HEK293 (cell line): ENCODE results near the gene KLHL6.

Experiments
- CTCF ChIP-seq: fragments of 450-650 bp; formaldehyde crosslinking; IDR thresholded peaks from 2 replicates; pipeline ENCODE4 v1.5.1; 2016; ENCODE audit warnings: missing biosample characterization, missing genetic modification characterization
- ZNF292 ChIP-seq: fragments of 450-650 bp; formaldehyde crosslinking; IDR thresholded peaks from 2 replicates; pipeline ENCODE4 v1.5.1; 2016; ENCODE audit warnings: low read depth, missing biosample characterization, missing genetic modification characterization, borderline replicate concordance
- ZNF354C ChIP-seq: fragments of 450-650 bp; formaldehyde crosslinking; IDR thresholded peaks from 2 replicates; pipeline ENCODE4 v1.5.1; 2016; ENCODE audit warnings: missing biosample characterization, missing genetic modification characterization, low read depth, borderline replicate concordance
- ZNF549 ChIP-seq: fragments of 450-650 bp; IDR thresholded peaks from 2 replicates; pipeline ENCODE4 v1.5.1; 2018; ENCODE audit warnings: missing biosample characterization, missing genetic modification characterization, mild to moderate bottlenecking, inconsistent platforms, moderate library complexity

DNA sequence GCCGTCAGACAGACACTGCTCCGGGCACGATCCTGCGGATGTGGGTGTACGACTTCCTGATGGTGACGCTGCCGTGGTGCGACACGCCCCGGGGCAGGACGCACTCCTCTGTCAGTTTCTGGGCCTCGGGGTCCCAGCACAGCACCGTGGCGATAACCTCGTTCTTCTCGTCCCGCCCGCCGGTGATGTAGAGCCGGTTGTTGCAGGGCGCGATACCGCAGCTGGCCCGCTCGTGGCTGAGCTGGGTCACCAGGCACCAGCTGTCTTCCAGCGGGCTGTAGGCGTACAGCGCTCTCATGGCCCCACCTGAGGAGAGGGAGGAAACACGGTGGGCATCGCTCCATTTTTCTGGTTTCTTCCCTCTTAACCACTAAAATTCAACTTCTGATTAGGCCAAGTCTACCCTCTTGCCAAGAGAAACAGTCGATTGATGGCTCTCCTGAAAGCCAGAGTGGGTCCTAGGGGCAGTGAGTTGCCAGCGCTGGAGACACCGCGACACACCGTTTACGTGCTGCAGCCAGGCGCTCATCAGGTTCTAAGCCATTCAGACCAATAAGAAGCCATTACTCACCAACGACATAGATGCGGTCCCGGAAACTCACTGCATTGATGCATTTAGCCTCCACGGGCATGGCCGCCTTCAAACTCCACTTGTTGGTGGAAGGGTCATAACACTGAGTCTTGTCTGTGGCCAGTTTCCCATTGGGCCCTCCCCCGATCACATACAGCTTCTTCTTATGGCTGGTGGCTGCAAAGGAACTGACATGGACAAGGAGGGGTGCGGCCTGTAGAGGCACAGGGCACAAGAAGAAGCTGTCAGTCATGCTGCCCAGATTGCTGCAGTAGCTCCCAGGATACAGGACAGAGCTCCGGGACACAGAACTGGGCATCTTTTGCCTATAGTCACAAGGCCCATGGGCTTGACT is 63.3 kb downstream of the KLHL6 start:
- no peak for TF ChIP-seq ZNF292 (tag by site-specific recombination)
- TF ChIP-seq ZNF354C = no peak
- no peak for TF ChIP-seq ZNF549 (tag by site-specific recombination)
- TF ChIP-seq CTCF (tag by site-specific recombination) = no peak
